HG03159 (cell line): ENCODE results near the gene GRK5.

ENCODE experiments used
- ATAC-seq: cut with Tn5 transposase; IDR thresholded peaks from one replicate; pipeline ENCODE4 v1.9.1; 2021; ENCODE audit warnings: mild to moderate bottlenecking, moderate library complexity; ENCODE audit not compliant: unreplicated experiment

GRK5 gene

DNA sequence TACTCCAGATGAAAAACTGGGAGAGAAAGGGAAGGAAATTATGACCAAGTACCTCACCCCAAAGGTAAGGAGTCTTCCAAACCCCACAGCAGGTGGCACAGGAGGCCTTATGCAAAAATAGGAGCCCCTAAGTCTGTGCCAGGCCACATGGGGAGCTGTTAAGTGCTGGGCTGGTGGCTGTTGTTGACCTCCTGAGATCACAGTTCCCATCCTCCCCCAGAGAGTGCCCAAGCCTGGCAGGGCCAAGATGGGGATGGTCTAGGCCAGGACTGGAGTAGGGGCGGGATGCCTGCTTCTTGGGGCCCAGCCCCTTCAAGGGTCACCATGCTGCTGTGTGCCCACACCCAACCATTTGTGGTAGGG lies 189.3 kb downstream of the GRK5 start:
- no peak for ATAC-seq

DNA sequence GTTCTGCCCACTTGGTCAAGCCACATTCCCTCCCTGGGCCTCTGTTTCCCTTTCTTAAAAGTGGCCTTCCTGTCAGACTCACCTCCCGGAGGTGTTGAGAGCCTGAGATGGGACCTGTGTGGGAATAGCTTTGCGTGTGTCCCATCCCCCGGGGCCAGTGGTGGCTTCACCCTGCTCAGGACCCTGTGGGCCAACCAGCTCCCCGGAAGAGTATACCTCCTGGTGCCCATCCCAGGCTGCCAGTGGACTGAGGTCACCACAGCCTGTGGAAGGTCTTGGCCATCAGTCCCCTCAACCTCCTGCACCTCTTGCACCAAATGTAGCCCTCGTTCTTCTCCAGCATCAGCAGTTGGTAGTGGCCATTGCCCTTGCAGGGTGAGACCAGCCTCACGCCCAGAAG lies 190.0 kb downstream of the GRK5 start:
- ATAC-seq = no peak

DNA sequence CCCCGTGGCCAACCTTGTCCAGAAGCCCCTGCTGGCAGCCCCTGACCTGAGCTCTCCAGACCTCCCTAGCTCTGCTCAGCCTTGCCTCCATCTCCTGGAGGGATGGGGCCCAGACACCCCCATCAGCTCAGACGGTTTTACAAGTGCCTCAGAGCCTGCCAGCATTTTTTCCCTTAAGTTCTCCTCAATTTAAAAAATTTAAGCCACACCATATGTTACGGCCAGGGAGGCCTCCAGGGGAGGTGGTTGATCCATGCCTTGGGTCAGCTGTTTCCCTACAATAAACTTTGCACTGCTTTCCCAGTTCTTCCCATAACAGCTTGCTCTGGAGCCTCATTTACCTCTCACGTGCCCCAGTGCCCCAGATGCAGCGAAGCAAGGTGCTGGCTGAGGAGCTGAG lies 191.6 kb downstream of the GRK5 start:
- ATAC-seq = no peak

DNA sequence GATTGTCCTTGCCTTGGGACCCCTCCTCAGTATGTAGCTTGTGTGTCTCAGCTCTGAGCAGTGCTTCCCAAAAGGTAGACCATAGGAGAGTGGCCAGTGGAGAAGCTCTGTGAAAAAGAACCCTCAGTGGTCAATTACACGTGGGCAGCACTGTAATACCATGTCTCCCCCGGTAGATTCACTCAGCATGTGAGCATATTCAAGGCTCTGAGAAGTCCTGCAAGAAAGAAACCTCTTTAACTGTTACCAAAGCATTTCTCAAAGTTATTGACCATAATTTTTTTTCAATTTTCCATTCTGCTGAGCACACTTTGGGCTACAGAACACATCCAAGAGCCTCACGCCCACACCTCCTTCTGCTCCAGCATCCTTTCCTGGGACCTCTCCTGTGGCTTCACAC lies 192.1 kb downstream of the GRK5 start:
- no peak for ATAC-seq

DNA sequence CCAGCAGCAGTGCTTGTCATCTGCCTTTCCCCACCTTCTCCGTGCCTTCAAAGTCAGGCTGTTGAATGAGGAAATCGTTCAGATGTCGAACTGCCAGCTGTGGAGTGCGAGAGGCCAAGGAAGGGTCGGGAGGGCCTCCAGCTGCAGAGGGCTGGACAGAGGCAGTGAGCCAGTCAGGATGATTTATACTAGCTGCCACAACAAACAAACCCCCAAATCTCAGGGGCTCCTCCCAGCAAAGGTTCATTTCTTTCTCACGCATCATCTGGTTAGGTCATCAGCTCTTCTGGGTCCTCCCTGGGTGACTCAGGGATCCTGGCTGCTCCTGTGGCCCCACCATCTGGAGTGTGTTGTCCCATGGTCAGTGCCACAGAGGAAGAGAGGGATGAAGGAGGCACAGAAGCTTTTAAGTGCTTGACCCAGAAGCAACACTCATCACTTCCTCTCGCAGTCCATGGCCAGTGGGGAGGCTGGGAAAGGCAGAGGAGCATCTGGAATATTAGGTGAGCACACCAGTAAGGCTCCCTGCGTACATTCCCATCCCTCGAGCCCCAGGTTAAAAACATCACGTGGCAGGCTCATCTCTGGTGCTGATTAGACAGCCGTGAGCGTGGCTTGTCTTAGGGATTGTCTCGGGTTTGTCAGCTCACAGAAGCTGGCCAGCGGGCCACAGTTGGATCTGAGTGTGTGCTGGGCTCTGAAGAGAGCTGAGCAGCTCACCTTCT lies 194.5 kb downstream of the GRK5 start:
- ATAC-seq = no peak

DNA sequence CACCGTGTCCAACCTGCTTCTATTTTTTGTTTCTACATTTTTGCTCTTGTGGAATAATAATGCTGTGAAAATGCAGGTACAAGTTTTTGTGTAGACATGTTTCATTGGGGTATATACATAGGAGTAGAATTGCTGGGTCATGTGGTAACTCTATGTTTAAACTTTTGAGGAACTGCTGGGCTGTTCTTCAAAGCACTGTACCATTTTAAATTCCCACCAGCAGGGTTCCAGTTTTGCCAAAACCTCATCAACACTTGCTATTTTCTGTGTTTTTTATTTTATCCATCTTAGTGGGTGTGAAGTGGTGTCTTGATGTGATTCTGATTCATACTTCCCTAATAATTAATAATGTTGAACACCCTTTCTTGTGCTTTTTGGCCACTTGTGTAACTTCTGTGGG lies 196.6 kb downstream of the GRK5 start:
- no peak for ATAC-seq

DNA sequence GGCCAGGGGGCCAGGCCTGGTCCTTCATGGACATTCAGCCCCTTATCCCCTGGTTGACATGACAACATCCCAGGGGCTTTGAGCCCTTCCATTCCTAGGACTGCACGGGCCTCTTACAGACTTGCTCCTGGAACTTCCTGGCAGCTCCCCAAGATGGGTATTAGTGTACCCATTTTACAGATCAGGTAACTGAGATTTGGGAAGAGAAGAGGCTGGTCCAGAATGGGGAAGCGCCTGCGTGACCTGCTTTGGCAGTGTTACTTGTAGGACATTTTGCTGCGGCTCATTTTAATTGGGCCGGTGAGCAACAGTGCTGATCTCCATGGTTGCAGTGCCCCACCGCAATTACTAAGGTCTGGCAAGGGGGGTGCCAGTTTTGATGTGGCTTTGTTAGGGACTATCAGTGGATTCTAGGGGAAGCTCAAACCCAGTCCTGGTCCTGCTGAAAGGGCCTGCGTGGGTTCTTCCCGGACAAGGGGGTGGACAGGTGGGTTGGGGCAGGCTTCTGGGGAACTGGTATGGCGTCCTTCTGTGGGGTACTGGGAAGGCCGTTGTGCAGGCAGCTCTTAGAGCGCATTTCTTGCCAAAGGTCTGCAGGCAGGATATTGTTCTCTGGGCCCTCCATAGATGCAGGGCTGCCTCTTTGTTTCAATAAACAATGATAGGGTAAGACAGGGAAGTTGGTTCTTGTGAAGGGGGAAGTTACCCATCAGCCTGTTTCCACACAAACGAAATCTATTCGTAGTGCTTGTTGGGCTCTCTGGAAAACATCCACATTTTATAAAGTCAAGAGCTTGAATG lies 197.5 kb downstream of the GRK5 start:
- ATAC-seq = no peak

DNA sequence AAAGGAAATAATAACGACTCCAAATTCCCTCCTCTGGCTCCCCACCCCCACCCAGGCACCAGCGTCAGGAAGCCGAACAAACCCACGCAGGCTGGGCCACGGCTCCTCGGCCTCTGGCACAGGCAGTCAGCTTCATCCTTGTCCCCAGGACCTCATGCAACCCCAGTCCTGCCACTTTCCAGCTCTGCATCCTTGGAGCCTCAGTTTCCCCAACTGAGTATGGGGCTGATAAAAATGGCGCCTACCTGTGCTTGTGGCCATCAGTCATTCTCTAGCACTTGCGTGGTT lies 198.1 kb downstream of the GRK5 start:
- no peak for ATAC-seq

DNA sequence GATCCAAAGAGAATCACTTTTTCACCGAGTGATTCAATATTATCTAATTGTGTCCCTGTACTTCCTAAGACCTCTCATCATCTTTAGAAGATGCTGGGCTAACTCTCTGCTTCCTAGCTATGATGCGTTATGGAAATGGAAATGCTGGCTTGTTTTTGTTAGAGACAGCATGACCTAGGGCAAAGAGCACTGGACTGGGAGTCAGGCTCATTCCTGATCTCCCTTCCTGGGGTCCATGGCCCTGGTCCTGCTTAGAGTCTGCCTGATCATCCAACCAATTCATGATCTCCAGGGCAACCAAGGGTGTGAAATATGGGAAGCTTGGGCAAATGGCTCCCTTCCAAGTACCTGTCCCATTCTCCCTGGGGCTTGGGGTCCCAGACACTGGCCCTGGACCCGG lies 198.8 kb downstream of the GRK5 start:
- ATAC-seq = no peak

DNA sequence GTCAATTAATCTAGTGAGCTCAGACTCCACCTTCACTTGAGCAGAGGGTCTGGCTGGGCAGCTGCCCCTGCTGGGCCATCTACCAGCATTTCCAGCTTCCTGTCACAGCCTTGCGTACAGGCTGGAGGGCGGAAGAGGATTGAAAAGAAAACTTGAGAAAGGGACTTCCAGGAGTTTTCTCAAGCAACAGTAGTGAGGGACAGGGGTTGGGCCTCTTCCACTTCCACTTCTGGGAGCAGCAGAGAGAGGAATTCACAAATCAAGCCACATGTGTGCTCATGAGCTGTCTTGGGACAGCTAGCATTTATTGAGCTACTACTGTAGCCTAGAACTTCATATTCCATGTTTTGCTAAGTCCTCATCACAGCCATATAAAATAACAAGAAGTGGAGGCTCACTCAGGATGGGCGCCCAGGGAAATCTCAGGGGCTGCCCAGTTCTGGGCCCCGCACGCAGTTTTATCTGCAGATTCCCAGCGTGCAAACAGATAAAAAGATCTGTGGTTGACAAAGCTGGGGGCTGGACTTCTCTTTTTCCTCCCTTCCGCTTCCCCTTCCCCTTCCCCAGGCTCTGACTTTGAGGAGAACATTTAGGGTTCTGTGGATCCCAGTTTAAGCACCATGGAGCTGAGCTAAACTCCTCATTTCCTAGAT lies 199.4 kb downstream of the GRK5 start:
- ATAC-seq = no peak

DNA sequence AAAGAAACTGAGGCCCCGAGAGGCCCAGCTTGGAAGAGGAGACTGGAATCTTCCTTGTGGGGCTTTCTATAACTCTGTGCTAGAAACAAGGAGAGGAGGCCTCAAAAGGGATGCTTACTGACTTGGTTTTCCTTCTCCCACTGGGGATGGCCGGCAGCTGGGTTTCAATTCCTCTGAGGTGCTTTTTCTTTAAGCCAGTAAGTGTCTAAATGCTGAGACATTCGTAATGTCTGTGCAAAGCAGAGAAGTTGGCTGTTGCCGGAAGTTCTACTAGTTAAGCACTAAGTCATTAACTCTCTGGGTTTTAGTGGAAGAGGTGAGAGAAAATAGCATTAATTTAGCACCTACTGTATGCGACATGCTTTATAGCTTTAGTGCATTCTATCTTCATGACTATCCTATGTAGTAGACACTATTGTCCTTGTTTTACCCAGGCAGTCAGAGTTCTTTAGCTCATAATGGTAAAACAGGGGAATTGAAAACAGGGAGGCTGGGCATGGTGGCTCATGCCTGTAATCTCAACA lies 199.9 kb downstream of the GRK5 start:
- ATAC-seq = no peak

DNA sequence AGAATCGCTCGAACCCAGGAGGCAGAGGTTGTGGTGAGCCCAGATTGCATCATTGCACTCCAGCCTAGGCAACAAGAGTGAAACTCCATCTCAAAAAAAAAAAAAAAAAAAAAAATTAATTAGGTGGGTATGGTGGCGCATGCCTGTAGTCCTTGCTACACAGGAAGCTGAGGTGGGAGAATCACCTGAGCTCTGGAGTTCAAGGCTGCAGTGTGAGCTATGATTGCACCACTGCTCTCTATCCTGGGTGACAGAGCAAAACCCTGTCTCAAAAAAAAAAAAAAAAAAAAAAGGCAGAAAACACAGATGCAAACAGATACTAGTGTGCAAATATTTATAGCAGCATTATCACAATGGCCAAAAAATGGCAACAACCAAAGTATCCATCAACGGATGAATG lies 200.7 kb downstream of the GRK5 start:
- no peak for ATAC-seq

DNA sequence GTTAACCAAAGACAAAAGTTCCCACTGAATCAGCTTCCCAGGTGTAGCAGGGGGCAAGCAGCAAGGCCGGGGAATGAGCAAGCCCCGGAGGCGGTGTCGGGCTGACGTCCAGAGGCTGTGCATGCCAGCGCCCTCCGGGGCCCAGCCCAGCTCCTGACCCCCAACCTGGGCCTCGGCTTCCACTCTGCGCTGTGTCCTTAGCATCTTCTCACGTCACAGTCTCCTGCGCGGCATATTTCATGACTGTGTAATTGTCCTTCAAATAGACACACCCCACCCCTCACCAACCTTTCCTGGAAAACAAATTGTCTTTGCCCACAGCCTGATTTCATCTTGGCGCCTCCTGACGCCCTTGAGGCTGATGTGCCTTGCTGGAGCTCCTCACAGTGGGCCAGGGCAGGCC lies 201.6 kb downstream of the GRK5 start:
- ATAC-seq = no peak

DNA sequence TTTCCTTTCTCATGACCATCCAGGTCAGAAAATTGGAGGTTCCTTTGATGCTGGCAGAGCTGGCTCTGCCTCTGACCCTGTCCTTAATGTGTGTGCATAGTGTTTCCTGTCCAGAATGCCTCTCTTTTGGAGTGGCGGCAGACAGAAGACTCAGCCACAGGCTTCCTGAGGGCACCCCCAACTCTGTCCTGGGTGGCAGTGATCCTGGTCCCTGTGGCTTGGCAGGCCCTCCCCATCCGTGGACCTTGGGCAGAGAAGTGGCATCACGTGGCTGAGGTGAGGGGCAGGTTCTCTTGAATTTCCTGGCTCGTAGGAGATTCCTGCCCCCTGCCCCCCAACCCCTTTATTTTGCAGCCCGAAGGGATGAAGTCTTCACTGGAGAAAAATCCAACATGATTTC lies 202.0 kb downstream of the GRK5 start:
- ATAC-seq = no peak

DNA sequence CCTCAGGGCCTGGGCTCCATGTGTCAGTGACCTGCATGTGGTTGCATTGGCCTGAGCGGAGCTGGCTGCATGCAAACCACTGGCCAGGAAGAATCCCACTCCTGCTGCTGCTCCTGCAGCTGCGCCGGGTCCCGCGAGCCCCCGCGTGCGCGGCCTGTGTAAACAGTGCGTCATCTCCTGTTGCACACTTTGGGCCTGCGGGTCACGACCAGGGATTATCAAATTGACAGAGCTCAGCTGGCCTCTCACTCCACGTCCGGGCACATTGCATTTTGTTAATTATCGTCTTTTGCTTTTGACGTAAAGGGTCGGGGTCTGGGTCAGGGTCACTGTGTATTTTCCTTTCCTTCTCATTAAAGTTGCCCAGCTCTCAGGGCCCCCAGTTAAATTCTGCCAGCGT lies 202.5 kb downstream of the GRK5 start:
- ATAC-seq = no peak

DNA sequence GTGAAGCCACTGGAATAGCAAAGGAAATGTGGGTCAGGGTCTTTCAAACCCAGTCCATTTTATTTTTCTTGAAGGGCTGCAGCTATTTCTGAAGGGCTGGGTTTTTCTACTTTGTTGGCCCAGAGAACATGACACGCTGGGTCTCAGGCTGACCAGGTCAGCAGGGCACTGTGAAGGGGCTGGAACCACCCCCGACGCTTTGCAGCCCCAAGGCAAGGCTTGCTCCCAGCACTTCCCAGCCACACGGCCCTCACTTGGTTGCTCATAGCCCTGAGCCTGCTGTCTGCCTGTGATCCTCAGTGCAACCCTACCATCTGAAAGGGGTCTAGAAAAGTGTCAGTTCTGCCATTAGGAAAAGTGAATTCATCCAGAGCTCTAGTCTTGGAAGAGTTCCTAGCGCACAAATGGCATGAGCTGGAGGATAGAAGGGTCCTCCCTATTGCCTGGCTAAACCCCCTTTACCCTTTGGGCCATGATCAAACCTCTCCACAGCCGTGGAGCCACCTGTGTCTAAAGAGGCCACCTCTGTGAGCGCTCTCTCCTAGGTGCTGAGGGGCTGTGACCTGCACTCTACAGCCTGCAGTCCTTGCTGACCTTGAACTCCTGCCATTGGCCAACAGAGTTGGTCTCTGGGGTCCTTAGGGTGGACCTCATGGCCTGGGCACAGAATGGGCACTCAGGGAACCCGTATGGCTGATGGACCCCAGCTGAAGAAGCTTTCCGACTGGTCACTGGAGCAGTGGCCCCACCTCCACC lies 203.2 kb downstream of the GRK5 start:
- no peak for ATAC-seq

DNA sequence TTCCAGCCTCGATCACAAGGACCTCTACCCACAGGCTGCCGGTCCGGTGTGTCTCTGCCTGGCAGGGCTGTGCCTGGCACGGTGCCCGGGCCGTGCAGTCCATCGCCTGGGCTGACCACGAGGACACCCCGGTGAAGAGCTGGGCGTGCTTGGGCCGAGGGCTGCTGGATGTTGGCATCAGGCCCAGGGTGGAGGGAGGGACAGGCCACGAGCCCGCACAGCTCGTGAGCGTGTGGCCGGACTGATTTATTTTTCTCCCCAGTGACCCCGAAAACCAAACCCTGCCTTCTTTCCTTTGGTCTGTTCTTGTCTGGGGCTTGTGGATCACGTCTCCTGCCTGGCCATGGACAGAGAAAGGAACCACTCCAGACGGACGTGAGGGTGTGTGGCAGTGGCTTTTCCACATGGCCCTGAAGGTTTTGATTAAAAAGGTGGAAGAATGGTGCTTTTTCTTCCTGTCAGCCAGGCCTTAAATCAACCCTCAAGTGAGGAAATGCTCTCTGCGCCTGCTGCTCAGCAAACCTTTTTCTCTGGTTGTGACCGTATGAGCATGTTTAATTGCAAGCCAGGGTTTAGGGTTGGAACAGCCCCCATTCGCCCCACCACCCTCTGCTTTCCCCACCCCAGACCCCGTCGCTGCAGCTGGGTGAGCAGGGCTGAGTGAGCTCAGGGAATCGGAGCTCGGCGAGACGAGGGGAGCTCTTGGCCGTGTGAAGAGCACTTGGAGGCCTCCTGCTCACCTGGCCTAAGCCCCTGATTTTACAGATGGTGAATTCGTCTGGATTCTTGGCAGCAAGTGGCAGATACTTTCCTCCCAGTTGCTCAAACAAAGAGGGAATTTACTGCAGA lies 205.1 kb downstream of the GRK5 start:
- ATAC-seq = no peak

DNA sequence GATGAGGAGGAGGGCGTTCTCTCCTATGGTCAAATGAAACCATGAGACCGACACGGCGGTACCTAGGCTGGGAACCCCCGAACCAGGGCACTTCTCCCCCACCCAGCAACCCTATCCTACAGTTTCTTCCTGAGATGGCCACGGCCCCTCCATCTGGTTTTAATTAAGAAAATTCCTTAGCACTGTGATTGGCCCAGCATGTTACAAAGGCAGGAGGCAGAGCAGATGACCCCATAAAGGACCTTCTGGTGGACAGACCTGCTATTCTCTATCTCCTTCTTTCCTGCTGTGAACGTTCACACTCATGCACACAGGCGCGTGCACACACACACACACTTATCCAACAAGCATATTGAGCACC lies 205.7 kb downstream of the GRK5 start:
- ATAC-seq = no peak

DNA sequence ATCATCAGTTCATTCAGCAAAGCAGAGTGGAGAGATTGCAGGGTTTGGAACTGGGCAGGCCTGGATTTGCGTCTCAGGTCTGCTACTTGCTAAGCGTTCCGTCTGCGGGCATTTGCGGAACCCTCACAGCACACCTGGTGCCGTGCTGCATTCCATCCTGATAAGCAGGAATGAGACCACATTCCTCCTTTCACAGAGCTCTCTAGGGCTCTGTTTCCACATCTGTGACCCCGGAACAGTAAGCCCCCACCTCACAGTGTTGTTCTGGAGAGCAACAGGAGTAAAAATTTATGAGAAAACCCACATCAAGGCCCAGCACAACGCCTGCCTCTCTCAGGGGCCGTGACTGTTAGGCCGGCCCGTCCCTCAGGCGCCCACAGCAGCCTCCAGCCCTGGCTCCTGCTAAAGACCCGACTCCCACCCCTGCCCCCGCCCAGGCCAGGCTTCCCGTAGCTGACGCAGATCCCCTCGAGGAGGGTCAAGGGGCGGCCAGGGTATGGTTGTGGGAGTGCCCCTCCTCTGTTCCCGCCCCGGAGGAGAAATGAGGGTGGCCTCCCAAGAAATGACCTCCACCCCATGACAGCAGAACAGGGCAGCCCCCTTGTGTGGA lies 206.2 kb downstream of the GRK5 start:
- ATAC-seq = no peak

DNA sequence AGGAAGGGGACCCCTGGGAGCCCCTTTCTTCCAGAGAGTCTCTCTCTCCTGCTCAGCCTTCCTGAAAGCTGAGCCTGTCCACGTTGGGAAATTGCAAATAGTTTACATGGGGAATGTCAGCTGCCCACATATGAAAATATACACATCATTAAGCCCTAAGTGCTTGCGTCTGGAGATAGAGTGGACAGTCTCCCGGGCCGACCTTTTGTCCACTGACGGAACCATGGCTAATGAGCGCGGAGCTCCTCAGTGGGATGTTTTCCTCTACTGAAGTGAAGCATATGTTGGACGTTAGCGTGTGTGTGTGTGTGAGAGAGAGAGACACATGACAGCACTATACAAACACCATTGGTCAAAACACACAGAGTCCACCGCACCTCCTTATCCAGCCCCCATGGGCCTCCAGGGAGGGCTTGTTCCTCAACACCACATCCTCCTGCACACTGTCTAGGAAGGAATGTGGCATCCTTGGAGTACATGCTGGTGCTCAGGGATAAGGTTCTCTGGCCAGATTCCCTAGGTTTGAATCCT lies 206.8 kb downstream of the GRK5 start:
- no peak for ATAC-seq
